ENCODE results near the gene PDILT.

The PDILT gene

DNA sequence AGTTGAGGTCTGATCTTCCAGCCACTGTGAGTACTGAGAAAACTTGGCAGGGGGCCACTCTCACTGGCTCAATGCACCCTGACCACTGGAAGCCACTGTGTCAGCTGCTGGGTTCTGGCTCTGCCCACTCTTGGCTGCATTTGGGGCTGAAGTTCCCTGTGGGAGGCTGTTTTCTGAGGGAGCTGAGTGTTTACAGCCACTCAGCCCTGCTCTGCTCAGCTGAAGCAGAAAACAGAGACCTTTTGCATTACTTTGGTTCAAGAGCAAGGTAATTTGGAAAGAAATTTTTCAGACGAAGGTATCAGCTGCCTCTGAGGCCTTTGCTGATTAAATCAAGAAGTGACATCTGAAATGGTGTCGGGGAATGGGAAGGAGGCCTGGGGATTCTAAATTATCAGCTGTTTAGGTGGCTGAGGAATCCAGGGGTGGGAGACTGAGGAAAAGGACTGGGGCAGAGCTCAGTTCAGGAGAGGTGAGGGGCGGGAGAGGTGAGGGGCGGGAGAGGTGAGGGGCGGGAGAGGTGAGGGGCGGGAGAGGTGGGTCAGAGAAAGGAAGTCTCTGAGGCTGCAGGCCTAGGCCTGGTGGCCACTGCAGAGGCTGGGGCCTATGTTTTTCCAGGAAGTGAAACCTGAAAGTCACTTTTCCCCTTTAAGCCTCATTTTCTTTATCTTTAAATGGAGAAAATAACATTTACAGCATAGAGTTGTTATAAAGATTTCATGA is 5.0 kb upstream of the PDILT start, which contains the start of gene ACSM5:
Gene ACSM5 (plus strand): TSS at position 137 of the 723 bp plus-strand sequence. CDS start 1,951 bp downstream, outside the sequence.
- peak in 9 of 10 donors; percentile 28 to 89 (median 53) for DNase-seq
- intact Hi-C loops (cut with DNase I), result no loop called here

DNA sequence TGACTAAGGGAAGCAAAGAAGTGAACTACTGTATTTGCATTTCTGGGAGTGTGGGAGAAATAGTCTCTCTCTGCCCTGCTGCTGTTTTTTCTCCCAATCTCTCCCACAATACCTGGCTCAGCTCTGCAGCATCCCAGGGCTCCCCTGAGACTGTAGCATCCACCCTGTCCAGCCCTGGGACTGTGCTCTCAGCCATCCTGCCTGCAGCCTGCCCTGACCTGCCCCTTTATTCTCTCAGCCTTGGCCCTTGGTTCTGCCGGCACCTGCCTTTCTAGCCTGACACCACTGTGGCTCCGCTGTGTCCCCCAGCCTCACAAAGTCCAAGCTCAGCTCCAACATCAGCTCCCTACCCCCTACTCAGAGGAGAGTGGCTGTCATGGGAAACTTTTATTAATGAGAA is 1.9 kb downstream of the PDILT start:
- DNase-seq, result no peak
- intact Hi-C loops (cut with DNase I), result no loop called here

DNA sequence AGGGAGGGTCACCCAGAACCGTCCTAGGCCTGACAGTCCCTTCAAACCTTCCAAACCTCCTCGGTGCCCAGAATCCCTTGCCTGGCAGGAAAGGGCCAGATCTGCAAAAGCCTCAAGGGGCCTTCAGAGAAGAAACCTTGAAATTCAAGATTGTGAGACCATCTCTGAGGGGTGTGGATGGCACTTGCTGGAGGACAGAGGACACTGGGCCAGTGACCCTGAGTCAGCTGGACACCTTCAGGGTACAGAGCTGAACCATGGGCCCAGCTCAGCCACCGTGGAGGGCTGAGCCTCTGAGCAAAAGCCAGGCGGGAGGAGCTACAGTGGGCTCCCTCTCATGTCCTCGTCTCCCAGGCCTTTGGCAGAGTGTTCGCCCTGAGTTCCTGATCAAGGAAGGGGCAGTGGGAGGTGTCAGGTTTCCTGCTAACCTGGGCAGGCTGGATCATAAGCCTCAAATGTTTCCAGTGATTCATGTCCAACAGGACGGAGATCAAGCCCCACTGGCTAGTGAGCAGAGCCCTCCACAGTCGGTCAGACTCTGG is 3.0 kb downstream of the PDILT start:
- no peak for DNase-seq
- intact Hi-C loops (cut with DNase I), result no loop called here

DNA sequence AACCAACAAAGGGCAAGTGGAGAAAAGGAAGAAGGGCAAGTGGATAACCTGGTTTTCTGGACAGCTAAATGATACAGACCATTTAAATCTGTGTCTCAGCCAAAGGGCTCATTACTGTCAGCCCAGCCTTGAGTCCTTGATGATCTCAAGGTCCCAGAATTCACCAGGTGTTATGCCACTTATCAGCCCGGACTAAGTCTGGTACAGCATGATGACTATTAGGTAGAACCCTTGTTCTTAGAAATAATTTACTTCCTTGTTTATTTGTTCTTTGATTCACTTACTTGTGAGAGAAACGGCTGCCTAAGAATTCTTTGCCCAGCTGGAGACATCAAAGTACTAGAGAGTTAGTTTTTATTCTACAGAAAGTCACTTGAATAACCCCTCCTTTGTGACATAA is 3.5 kb downstream of the PDILT start:
- DNase-seq, result no peak
- intact Hi-C loops (cut with DNase I), result no loop called here

DNA sequence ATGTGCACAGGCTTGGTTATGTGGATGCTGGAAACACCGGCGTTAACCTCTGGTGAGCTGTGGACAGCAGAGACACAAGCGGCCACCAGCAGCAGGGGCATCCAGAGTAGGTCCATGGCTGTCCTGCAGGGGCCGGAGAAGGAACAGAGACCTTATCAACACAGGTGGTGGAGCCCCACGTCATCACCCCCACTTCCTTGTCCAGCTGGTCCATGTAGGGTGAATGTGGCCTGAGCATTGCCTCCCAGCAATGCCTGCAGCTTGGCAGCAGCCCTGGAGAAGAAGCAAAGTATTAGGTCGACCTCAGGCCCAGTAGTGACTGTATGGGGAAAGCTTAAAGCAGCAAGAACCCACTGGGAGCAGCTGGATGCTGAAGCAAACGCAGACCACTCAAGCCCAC is 5.4 kb downstream of the PDILT start:
- no peak for DNase-seq
- intact Hi-C loops (cut with DNase I), result no loop called here

DNA sequence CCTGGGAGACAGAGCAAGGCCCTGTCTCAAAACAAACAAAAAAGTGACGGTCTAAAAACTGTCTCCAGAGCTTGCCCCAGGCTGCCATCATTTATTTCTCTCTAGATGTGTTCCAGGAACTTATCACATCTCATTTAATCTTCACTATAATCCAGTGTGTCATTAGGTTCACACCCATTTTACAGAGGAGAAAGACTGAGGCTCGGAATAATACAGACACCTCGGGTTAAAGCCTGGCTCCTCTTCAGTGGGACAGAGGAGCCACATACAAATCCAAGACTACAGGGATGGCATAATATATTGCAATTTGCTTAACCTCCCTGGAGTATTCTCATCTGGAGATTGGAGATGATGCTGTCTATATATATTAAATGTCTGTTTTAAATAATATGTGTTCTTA is 5.9 kb downstream of the PDILT start:
- no peak for DNase-seq

DNA sequence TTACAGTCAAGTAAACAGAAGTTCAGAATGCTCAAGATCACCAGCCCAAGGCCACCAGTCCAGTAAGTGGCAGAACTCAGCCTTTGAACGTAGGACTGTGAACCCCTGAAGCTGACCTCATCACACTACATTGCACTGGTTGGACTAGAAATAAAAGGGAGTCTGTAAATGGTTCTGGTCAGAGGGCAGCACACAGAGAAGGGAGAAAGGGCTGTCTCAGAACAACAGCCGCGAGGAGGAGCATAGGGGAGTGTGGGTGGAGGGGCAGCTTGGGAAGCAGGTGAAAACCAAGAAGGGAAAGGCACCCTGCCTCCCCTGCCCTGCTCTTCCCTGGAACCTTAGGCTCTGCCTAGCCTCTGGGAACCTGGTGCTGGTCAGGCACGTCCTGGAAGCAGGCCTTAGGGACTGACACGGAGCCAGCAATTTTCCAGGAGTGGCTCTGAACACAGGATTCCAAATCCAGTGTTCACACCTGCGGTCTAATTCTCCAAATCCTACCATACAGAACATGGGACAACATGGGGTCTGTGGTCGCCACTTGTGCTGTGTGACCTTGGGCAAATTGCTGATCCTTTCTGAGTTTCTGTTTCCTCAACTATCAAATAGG is 7.0 kb downstream of the PDILT start:
- intact Hi-C loops (cut with DNase I), result no loop called here
- DNase-seq, result no peak

More for the DNA sequence above, 5.9 kb downstream of the PDILT start:
- intact Hi-C loops (cut with DNase I), result no loop called here

DNA sequence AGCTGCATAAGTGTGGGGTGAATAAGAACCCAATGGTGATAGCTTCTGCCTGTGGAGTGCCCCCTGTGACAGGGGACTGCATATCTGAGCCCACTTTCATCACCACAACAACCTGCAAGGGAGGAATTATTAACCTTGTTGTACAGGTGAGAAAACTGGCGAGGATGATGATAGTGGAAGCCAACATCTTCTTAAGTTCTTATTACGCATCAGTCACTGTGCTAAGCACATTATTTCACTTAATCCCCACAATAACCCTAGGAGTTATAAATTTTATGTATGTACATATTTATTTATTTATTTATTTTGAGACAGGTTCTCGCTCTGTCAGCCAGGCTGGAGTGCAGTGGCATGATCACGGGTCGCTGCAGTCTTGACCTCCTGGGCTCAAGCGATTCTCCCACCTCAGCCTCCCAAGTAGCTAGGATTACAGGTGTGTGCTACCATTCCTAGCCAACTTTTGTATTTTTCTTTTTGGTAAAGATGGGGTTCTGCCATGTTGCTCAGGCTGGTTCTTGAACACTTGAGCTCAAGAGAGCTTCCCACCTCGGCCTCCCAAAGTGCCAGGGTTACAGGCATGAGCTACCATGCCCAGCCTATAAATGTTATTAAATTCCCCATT is 7.6 kb downstream of the PDILT start:
- DNase-seq, result no peak
- intact Hi-C loops (cut with DNase I), result no loop called here

DNA sequence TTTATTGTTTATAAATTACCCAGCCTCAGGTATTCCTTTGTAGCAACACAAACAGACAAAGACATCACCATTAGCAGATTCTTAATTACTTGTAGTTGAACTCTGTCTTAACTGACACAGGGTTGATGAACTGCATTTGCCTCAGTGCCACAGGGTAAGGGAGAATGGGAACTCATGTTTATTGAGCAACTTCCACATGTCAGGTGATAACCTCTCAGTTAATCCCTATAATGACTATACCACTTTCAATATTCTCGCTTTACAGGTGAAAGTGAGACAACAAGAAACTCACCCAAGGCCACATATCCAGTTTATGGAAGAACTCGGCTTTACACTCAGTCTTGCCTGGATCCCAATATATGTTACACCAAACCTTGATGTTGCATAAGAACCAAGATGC is 8.6 kb downstream of the PDILT start:
- DNase-seq, result no peak
- intact Hi-C loops (cut with DNase I), result no loop called here

DNA sequence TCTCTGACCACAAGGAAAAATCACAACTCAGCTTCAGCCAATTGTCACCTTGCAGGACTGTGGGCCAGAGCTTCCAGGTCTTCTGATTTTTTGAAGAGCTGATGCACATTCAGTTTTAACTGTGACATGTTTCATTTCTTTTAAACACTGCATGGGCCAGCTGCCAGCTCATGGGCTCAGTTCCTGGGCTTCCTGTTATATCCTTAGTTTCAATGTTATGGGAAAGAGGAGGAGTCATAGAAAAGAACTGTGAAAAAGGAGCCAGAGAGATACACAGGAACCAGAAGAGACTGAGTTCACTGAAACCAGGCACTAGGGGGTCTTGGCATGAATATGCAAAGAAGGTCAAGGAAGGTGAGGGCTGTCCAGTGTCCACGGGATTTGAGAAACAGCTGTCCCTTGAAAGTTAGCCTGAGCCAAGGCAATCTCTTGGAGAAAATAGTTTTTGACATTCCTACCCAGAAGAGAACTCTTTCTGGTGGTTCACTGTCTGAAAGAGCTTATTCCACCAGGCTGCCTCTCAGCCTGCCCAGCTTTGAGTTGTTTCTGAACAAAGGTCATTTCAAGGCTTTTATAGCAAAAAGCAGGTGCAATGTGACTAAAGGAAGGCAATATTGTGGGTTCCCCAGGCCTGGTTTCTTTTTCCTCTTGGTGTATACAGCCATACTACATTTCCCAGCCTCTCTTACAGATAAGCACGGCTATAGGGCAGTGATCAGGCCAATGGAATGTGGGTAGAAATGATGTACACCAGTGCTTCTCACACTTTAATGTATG is 10.5 kb downstream of the PDILT start:
- DNase-seq, result peak in 1 of 10 donors; percentile 13

DNA sequence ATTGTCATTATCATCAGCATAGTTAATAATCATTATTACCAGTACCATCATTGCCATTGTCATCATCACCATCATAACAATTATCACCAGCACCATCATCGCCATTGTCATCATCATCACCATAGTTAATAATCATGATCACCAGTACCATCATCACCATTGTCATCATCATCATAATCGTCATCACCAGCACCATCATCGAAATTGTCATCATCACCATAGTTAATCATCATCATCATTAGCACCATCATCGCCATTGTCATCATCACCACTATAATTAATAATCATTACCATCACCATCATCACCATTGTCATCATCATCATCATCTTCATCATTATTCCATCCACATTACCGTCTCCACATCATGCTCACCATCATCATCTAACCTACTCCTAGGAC is 13.5 kb downstream of the PDILT start:
- DNase-seq, result no peak
- intact Hi-C loops (cut with DNase I), result no loop called here

More for the DNA sequence above, 10.5 kb downstream of the PDILT start:
- intact Hi-C loops (cut with DNase I), result no loop called here

DNA sequence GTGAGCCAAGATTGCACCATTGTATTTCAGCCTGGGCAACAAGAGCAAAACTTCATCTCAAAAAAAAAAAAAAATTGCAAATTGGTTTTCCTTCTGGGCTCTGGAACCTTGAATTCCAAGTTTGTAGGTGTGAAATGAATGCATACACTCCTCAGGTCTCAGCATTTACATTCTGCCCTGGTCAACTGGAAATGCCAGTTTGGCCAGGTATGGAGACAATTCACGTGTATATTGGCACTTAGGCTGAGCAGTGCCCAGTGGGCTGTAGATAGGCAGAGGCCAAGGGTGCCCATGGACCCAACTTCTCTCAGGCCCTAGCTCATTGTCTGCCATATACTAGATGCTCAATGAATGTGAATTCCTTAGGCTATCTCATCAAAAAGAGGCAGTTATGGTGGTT is 15.7 kb downstream of the PDILT start:
- DNase-seq, result no peak
- intact Hi-C loops (cut with DNase I), result no loop called here

DNA sequence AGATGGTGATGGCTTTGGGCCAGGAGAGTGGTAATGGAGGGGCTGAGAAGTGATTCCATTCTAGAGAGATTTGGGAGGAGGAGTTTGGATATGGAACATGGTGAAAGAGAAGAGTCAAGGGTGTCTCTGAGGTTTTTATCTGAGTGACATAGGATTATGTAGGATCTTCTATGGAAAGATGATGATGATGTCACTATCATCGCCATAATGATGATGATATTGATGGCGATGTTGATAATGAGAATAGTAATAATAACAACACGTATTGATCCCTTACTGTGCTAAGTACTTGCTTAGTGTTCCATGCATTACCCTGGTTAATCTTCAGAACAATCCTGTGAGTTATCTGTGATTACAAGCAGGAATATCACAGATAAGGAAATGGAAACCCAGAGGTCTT is 16.6 kb downstream of the PDILT start:
- intact Hi-C loops (cut with DNase I), result loop anchor here (2.0 kb wide), 1 partner anchor 489 kb away; no protein-coding TSS in a partner anchor
- no peak for DNase-seq

DNA sequence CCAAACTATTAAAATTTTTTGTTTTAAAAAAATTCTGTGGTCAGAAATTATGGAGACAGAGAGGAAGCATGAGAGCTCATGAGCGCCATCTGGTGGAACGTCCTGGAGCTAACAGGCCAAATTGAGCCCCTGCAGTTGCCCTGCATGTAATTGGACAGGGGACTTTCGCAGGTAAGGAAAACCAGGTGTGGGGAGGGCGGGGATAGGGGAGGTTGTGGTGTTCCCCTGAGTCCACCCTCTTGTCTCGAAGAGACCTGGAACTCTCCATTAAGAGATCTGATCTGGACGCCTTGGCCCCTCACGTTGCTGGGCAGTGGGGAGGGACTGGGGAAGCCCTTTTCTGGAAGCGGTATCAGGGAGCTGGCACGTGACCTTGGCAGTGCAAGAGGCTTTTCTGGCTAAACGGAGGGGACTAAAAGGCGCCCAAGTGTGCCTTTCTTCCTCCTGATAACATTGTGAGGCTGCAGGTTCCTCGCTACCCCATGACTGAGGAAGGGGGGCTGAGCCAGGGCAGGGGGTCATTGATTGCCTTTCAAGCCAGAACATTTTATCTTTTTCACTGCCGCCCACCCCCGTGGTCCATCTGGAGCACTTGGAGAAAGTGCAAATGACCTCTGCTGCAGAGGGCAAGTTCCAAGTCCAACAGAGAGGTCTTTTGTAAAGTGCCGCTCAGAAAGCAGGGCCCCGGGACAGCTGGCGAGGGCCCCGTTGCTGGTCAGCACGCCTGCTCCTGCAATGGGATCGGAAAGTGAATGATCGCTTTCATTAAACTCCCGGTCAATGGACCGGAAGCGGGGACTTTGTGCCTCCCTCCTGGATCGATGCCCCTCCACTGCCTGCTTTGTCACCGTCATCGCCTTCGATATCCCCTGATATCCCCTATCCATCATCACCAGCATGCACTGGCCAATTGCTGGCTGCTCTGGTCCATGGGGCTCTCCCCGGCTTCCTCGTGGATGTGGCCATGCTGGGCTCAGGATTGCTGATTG is 18.4 kb downstream of the PDILT start:
- intact Hi-C loops (cut with DNase I), result loop anchor here (2.0 kb wide), 1 partner anchor 487 kb away; no protein-coding TSS in a partner anchor
- peak; percentile 48 to 94 (median 77) for DNase-seq

DNA sequence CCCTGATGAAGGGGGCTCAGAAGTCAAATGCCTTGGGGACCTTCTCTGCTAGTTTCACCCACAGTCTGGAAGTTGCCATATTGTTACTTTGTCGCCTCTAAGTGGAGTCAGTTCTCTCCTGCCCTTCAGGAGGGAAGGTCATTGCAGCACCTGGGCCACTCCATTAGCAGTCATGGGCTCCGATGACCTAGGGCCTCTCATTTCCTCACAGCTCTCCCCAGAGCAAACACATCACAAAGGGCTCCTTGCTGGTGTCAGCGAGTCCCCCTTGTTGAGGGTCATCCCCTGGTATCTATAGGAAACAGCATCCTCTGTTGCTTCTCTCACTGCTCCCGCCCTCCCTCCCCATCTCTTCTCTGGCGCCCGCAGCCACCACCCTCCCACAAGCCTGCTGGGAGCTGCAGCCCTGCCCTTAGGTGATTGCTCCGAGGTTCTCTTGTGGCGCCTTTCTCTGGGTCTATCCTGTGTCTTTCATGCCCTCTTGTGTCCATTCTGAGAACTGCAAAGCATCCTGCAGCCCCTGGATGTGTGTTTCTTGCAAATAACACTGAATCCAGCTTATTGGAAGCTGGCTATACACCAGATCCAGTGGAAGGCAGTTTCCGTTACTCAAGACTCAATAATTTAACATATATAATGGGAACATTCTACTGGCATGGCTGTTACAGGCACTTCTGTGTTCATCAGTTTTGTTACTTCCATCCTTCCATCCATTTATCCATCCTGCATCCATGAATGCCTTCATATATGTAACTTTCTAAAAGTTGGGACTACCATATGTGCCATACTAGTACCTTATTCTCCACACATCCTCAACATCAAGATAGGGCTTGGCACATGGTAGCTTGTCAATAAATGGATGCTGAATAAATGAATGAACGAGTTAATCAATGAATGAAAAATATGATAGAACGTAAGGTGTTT is 21.2 kb downstream of the PDILT start:
- DNase-seq, result peak in 8 of 10 donors; percentile 26 to 89 (median 58)
- intact Hi-C loops (cut with DNase I), result loop anchor here (1.0 kb wide), 1 partner anchor 476 kb away; no protein-coding TSS in a partner anchor

DNA sequence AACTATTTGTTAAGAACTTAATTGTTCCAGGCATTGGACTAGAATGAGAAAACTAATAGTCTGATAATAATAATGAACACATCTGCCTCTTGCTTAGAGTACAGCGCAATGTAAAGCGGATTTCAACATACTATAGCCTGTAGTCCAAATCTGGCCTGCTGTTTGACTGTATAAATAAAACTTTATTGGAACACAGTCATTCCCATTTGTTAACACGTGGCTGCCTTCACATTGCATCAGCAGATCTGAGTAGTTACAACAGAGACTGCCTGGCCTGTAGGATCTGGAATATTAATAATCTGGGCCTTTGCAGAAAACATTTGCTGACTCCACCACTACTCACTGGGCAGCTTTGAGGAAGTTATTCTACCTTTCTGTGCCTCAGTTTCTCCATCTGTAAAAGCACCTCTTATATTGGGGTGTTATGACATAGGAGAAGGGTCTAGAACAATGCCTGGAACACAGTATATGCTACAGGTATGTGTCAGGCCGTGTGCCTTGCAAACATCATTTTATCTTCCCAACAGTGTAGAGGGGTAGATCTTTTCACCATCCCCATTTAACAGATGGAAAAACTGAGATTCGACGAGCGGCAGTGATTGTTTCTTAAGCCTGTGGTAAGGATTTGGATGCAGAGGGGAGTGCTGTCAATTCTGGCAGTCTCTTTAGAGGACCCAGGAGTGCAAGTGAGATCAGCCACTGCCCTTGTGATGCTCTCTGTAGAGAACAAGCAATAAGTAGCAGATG is 22.2 kb downstream of the PDILT start:
- no peak for DNase-seq
- intact Hi-C loops (cut with DNase I), result no loop called here

DNA sequence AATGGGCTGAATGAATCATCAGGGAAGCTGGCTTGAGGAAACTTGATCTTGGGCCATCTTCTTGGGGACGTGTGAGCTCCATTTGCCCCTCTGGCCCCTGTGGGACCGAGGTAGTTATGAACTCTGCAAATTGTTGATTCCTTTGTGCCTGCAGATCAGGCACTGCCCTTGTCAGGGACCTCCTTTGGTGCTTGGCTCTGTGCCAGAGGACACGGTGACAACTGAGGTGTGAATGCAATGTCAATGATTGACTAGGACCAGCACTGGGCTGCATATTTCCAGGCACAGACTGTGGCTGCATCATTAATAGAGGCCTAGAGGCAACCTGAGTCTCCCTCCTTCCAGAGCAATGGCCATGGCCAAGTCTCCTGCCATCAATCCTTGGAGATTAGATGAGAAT is 23.8 kb downstream of the PDILT start:
- DNase-seq, result no peak
- intact Hi-C loops (cut with DNase I), result no loop called here

DNA sequence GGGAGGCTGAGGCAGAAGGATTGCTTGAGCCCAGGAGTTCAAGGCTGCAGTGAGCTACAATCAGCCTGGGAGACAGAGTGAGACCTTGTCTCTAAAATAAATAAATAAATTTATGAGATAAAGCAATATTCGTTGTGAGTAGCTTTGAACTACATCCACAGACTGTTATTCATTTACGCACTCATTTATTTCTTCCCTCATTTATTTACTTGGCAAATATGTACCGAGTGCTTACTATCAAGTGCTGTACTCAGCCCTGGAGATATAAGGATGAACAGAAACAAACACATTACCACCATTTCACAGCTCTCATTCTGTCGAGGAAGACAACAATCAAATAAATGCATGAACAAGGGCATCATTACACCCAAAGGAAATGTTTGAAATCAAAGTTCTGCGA is 27.4 kb downstream of the PDILT start:
- intact Hi-C loops (cut with DNase I), result no loop called here
- DNase-seq, result no peak

All from posterior cingulate gyrus (tissue), 11 donors.